GM12878 (cell line): ENCODE results near the gene SHOC1. TPM values are rescaled to one million over a fixed set of nuclear protein-coding genes. Genes with fewer than 3 reads are reported as not detected.

ENCODE experiments used
- JUNB ChIP-seq: IDR thresholded peaks from 2 replicates; pipeline ENCODE4 v1.6.1; 2016; ENCODE audit warnings: antibody characterized with exemption, mild to moderate bottlenecking
- NFYB ChIP-seq: IDR thresholded peaks from 2 replicates; pipeline ENCODE4 v1.6.1; 2011; ENCODE audit warnings: low read depth, mild to moderate bottlenecking, low read length, improper control_type of control experiment, moderate library complexity; ENCODE audit not compliant: insufficient read depth
- RELA ChIP-seq: fragments of 450-650 bp; IDR thresholded peaks from 2 replicates; pipeline ENCODE4 v1.8.0; 2014; ENCODE audit warnings: borderline replicate concordance; ENCODE audit not compliant: partially characterized antibody
- RUNX3 ChIP-seq: IDR thresholded peaks from 2 replicates; pipeline ENCODE4 v1.6.1; 2012; ENCODE audit warnings: low read length, inconsistent platforms
- STAT1 ChIP-seq: fragments of 450-650 bp; conservative IDR thresholded peaks from 2 replicates; pipeline ENCODE4 v1.6.1; 2014; ENCODE audit warnings: antibody characterized with exemption, mild to moderate bottlenecking
- polyA plus RNA-seq, 11 experiments: library from polyadenylated mRNA; depleted of rRNA in 4 of 11; unstranded in 6 of 11; stranded (reverse) in 5 of 11; fragments of >200 nt; fragmentation: Nextera tagmentation in 4 of 11; fragmentation: Illumina TruSeq in 1 of 11; extraction: Ambion mirVana in 4 of 11; extraction: Trizol in 1 of 11; gene quantifications; 1 replicate in 1 of 11; 2 replicates in 10 of 11; pipeline versions ENCODE4 v1.2.1 to v1.2.3, GENCODE V29; 2011 to 2016; ENCODE audit warnings: inconsistent platforms in 2 of 11, missing spikeins in 2 of 11, low read depth in 1 of 11
- total RNA-seq, 4 experiments: library from RNA; depleted of rRNA in 3 of 4; stranded (reverse); fragments of >200 nt in 3 of 4; fragmentation: Illumina TruSeq in 1 of 4; extraction: Trizol in 1 of 4; gene quantifications; 2 replicates each; pipeline versions ENCODE4 v1.2.1 to v1.2.3, GENCODE V29; 2013 to 2021
- TF ChIP-seq, protein P1 (sequence below): fragments of 450-650 bp; IDR thresholded peaks from 2 replicates; pipeline ENCODE4 v1.6.1; 2017; ENCODE audit warnings: mild to moderate bottlenecking, moderate library complexity
- TF ChIP-seq, protein P2 (sequence below): fragments of 450-650 bp; IDR thresholded peaks from 2 replicates; pipeline ENCODE4 v1.6.1; 2017; ENCODE audit warnings: antibody characterized with exemption, mild to moderate bottlenecking, moderate library complexity
- TF ChIP-seq, protein P3 (sequence below): fragments of 450-650 bp; IDR thresholded peaks from 2 replicates; pipeline ENCODE4 v1.6.1; 2016; ENCODE audit warnings: mild to moderate bottlenecking

SHOC1 gene
- total and polyA plus RNA-seq, 10 of the 15 experiments (the other 5 are each of a cell fraction or from before 2014, with no cell fraction given): under 0.01 to 0.11 (median 0.04) TPM; not detected in 3

DNA sequence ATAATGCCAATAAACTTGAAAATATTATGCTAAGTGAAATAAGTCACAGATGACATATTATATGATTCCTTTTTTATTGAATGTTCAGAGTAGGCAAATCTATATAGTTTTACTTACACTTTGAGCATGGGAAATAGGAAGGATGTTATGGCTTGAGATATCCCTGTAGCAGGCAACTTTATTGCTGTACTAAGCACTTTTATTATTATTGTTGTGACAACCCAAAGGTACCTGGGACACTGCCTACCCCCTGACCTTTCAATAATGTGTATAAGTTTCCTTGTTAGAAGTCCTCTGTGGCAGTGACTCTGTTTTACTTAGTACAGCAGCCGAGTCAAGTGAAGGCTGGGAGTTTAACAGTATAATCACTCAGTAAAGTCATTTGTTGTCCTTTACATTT lies 39.9 kb downstream of the SHOC1 start (continued):
- TF ChIP-seq, protein P1, sequence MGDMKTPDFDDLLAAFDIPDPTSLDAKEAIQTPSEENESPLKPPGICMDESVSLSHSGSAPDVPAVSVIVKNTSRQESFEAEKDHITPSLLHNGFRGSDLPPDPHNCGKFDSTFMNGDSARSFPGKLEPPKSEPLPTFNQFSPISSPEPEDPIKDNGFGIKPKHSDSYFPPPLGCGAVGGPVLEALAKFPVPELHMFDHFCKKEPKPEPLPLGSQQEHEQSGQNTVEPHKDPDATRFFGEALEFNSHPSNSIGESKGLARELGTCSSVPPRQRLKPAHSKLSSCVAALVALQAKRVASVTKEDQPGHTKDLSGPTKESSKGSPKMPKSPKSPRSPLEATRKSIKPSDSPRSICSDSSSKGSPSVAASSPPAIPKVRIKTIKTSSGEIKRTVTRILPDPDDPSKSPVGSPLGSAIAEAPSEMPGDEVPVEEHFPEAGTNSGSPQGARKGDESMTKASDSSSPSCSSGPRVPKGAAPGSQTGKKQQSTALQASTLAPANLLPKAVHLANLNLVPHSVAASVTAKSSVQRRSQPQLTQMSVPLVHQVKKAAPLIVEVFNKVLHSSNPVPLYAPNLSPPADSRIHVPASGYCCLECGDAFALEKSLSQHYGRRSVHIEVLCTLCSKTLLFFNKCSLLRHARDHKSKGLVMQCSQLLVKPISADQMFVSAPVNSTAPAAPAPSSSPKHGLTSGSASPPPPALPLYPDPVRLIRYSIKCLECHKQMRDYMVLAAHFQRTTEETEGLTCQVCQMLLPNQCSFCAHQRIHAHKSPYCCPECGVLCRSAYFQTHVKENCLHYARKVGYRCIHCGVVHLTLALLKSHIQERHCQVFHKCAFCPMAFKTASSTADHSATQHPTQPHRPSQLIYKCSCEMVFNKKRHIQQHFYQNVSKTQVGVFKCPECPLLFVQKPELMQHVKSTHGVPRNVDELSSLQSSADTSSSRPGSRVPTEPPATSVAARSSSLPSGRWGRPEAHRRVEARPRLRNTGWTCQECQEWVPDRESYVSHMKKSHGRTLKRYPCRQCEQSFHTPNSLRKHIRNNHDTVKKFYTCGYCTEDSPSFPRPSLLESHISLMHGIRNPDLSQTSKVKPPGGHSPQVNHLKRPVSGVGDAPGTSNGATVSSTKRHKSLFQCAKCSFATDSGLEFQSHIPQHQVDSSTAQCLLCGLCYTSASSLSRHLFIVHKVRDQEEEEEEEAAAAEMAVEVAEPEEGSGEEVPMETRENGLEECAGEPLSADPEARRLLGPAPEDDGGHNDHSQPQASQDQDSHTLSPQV: no peak
- TF ChIP-seq RUNX3 (no peak), JUNB (no peak), STAT1 (no peak), RELA (no peak), NFYB (no peak)
- TF ChIP-seq, protein P2, sequence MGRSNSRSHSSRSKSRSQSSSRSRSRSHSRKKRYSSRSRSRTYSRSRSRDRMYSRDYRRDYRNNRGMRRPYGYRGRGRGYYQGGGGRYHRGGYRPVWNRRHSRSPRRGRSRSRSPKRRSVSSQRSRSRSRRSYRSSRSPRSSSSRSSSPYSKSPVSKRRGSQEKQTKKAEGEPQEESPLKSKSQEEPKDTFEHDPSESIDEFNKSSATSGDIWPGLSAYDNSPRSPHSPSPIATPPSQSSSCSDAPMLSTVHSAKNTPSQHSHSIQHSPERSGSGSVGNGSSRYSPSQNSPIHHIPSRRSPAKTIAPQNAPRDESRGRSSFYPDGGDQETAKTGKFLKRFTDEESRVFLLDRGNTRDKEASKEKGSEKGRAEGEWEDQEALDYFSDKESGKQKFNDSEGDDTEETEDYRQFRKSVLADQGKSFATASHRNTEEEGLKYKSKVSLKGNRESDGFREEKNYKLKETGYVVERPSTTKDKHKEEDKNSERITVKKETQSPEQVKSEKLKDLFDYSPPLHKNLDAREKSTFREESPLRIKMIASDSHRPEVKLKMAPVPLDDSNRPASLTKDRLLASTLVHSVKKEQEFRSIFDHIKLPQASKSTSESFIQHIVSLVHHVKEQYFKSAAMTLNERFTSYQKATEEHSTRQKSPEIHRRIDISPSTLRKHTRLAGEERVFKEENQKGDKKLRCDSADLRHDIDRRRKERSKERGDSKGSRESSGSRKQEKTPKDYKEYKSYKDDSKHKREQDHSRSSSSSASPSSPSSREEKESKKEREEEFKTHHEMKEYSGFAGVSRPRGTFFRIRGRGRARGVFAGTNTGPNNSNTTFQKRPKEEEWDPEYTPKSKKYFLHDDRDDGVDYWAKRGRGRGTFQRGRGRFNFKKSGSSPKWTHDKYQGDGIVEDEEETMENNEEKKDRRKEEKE: no peak
- TF ChIP-seq, protein P3, sequence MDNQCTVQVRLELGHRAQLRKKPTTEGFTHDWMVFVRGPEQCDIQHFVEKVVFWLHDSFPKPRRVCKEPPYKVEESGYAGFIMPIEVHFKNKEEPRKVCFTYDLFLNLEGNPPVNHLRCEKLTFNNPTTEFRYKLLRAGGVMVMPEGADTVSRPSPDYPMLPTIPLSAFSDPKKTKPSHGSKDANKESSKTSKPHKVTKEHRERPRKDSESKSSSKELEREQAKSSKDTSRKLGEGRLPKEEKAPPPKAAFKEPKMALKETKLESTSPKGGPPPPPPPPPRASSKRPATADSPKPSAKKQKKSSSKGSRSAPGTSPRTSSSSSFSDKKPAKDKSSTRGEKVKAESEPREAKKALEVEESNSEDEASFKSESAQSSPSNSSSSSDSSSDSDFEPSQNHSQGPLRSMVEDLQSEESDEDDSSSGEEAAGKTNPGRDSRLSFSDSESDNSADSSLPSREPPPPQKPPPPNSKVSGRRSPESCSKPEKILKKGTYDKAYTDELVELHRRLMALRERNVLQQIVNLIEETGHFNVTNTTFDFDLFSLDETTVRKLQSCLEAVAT: no peak
